GM12891 (cell line): ENCODE results near the gene BICC1.

Experiments
- DNase-seq: peaks from one replicate; pipeline ENCODE4 v3.0.0; 2011; ENCODE audit warnings: low spot score; ENCODE audit not compliant: insufficient read length
- FAIRE-seq: peaks from 2 replicates; lab custom pipeline; 2011; peaks lifted over from hg19 to GRCh38; lab: Jason Lieb, UNC
- PAX5 ChIP-seq: IDR thresholded peaks from 2 replicates; pipeline ENCODE4 v1.6.1; 2011; ENCODE audit warnings: low read length, moderate library complexity, mild to moderate bottlenecking; ENCODE audit not compliant: insufficient read depth, severe bottlenecking
- POLR2A ChIP-seq: IDR thresholded peaks from 2 replicates; pipeline ENCODE4 v1.6.1; 2011; ENCODE audit warnings: low read depth, low read length, control low read depth
- POLR2AphosphoS5 ChIP-seq: IDR thresholded peaks from 2 replicates; pipeline ENCODE4 v1.6.1; 2011; ENCODE audit warnings: low read depth, low read length, control low read depth
- POU2F2 ChIP-seq: IDR thresholded peaks from 2 replicates; pipeline ENCODE4 v1.6.1; 2011; ENCODE audit warnings: low read depth, mild to moderate bottlenecking, control low read depth, low read length, moderate library complexity
- SPI1 ChIP-seq: IDR thresholded peaks from 2 replicates; pipeline ENCODE4 v1.6.1; 2011; ENCODE audit warnings: low read depth, low read length, control low read depth
- TAF1 ChIP-seq: IDR thresholded peaks from 2 replicates; pipeline ENCODE4 v1.6.1; 2011; ENCODE audit warnings: low read depth, low read length, control low read depth

The BICC1 gene

DNA sequence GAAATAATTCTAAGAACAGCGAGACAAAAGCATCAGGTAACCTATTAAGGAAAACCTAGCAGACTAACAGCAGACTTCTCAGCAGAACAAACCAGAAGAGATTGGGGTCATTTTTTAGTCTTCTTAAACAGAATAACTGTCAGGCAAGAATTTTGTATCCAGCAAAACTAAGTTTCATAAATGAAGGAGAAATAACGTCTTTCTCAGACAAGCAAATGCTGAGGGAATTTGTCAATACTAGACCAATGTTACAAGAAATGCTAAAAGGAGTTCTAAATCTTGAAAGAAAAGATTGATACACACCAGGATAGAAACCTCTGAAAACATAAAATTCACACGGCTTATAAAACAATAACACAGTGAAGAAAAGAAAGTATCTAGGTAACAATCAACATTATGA, 22.6 kb downstream of the BICC1 start:
- TF ChIP-seq TAF1 (no peak), POLR2AphosphoS5 (no peak), POLR2A (no peak), SPI1 (no peak), POU2F2 (no peak), PAX5 (no peak)
- DNase-seq = no peak
- FAIRE-seq = no peak

DNA sequence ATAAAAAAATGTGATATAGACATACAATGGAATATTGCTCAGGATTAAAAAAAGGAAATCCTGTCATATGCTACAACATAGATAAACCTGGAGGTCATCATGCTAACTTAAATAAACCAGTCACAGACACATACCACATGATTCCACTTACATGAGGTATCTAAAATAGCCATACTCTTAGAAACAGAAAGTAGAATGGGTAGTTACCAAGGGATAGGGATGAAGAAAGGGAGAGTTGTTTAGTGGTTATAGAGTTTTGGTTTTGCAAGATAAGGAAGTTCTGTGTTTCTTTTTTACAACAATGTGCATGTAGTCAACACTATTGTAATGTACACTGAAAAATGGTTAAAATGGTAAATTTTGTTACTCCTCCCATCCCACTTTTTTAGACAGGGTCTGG, 30.5 kb downstream of the BICC1 start:
- no peak for FAIRE-seq
- TF ChIP-seq POU2F2 (no peak), SPI1 (no peak), POLR2AphosphoS5 (no peak)
- no peak for DNase-seq

DNA sequence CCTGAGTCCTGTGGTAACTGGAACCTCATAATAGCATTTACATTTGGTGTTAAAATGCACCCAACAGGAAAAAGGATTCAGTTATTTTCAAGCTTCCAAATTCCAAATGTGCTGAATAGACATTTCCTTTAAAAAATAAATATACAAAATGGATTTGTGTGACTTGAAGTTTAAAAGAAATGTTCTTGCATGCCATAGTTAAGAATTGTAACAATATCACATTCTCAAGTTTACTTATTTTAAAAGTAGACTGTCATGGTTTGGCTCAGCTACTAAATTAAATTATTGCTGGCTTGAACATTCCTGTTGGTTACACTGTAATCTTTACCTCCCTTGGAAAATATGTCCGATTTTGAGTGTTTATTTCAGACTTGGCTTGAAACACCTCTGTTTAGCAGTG, 31.5 kb downstream of the BICC1 start:
- DNase-seq (no peak), FAIRE-seq (no peak)
- TF ChIP-seq PAX5 = no peak
- no peak for TF ChIP-seq POLR2A
- TF ChIP-seq SPI1 = no peak
- no peak for TF ChIP-seq POLR2AphosphoS5
- TF ChIP-seq TAF1 = no peak
- TF ChIP-seq POU2F2 = no peak

GRCh38 chr10:58545427-58545826, 32.8 kb downstream of the BICC1 start:
- FAIRE-seq = no peak
- no peak for DNase-seq
- TF ChIP-seq POLR2AphosphoS5 (no peak), SPI1 (no peak), TAF1 (no peak), POLR2A (no peak), PAX5 (no peak), POU2F2 (no peak)

DNA sequence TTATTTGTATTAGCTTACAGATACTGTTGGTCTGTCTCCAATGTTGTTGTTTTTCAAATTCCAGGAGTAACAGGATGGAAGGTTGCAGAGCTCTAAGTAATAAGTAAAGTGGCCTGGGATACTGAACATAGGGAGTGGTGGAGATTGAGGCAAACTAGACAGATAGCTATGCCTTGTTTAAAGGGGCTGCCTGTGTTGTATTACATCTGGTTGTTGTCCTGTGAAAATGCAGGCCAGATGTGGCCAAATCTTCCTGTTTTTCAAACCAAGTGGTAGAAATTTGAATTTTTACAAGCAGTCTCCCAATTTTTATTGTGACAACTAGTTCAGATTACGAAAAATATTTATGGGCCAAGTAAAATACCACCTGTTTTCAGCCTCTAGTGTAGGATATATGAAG, 33.5 kb downstream of the BICC1 start:
- FAIRE-seq (peak; percentile 20), DNase-seq (no peak)
- TF ChIP-seq SPI1 = no peak
- TF ChIP-seq POLR2A = no peak
- TF ChIP-seq TAF1 = no peak
- TF ChIP-seq POLR2AphosphoS5 = no peak
- no peak for TF ChIP-seq POU2F2
- no peak for TF ChIP-seq PAX5

DNA sequence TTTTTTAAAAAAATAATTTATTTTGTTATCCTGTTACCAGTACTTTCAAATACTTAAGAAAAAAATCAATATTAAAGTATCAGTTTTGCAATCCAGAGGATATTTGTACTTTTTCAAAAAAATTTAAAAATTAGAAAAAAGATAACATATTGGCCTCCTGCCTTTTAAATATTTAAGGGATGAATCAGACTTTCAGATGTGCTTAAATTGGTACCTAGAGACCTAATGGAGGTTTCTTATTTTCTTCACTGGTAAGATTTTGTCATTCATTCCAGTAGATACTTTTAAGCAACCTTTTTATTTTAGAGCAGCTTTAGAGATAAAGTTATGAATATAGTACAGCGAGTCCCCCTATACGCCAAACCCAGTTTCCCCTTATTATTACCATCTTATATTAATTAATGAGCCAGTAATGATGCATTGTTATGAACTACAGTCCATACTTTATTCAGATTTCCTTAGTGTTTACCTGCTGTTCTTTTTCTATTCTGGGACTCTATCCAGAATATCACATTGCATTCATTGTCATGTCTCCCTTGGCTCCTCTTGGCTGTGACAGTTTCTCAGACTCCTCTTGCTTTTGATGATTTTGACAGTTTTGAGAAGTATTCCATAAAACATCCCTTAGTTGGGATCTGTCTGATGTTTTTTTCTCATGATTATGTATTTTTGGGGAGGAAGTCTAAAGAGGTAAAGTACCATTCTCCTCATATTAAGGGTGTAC, 34.2 kb downstream of the BICC1 start:
- FAIRE-seq (no peak), DNase-seq (no peak)
- TF ChIP-seq POLR2AphosphoS5 = no peak
- TF ChIP-seq TAF1 = no peak
- no peak for TF ChIP-seq PAX5
- no peak for TF ChIP-seq SPI1
- TF ChIP-seq POU2F2 = no peak
- no peak for TF ChIP-seq POLR2A

GRCh38 chr10:58547963-58548362, 35.3 kb downstream of the BICC1 start:
- TF ChIP-seq PAX5 (no peak), POU2F2 (no peak), POLR2A (no peak), SPI1 (no peak), TAF1 (no peak), POLR2AphosphoS5 (no peak)
- no peak for DNase-seq

DNA sequence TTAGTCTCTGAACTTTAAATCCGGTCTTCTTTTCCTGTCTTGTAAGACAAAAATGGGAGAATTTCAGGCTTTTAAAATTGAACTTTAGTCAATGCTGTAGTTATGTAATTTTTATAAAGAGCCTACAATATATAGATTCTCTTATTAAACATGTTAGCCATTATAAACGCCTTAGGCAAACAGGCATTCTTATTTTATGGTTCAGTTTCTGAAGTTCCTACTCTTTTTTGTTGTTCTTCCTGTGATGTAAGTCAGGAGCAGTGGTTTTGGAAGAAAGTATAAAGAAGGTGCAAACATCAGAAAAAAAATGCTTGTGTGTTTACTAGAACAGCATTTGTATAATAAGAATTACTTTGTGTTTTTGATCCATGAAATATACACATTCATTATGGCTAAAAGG, 41.6 kb downstream of the BICC1 start:
- no peak for DNase-seq
- TF ChIP-seq PAX5 (no peak), TAF1 (no peak), POLR2A (no peak), POLR2AphosphoS5 (no peak), SPI1 (no peak), POU2F2 (no peak)

More at GRCh38 chr10:58547963-58548362, 35.3 kb downstream of the BICC1 start:
- no peak for FAIRE-seq

GRCh38 chr10:58555170-58555929, 42.7 kb downstream of the BICC1 start:
- DNase-seq (no peak), FAIRE-seq (no peak)
- TF ChIP-seq POU2F2 (no peak), POLR2A (no peak), SPI1 (no peak)

More for the DNA sequence above, 41.6 kb downstream of the BICC1 start:
- no peak for FAIRE-seq
